Gastrocnemius medialis (tissue), 4 donors: ENCODE results near the gene ZNF891. TPM values are rescaled to one million over a fixed set of nuclear protein-coding genes. Genes with fewer than 3 reads are reported as not detected.

Experiments used
- ATAC-seq, 2 donors: fragments of 150-250 bp; one replicate each; pipeline ENCODE4 v1.9.1; 2016
- DNase-seq, 2 donors: peaks; one replicate each; pipeline ENCODE4 v3.0.0-alpha.2; 2019
- H3K27ac ChIP-seq, 4 donors: fragments of 200-600 bp; sonication (generic); 1 replicate in 1 of 4; 2 replicates in 3 of 4; pipeline ENCODE4 v1.5.1; 2016 to 2018; ENCODE audit warnings: mild to moderate bottlenecking in 2 of 4, moderate library complexity in 1 of 4
- H3K27me3 ChIP-seq, 3 donors: fragments of 200-600 bp; sonication (generic) in 2 of 3; 1 replicate in 1 of 3; 2 replicates in 2 of 3; pipeline versions ENCODE4 v1.5.1 to v1.6.0; 2016 to 2019; ENCODE audit warnings: mild to moderate bottlenecking in 1 of 3, moderate library complexity in 1 of 3
- H3K36me3 ChIP-seq, 2 donors: fragments of 200-600 bp; sonication (generic) in 1 of 2; one replicate each; pipeline ENCODE4 v1.5.1; 2017 to 2018
- H3K4me1 ChIP-seq, 2 donors: fragments of 200-600 bp; sonication (generic) in 1 of 2; one replicate each; pipeline ENCODE4 v1.5.1; 2016 to 2017; ENCODE audit warnings: mild to moderate bottlenecking in 2 of 2
- H3K4me3 ChIP-seq, 4 donors: fragments of 200-600 bp; sonication (generic) in 3 of 4; 1 replicate in 1 of 4; 2 replicates in 3 of 4; pipeline ENCODE4 v1.5.1; 2016 to 2019; ENCODE audit warnings: mild to moderate bottlenecking in 2 of 4
- H3K9me3 ChIP-seq, 3 donors: fragments of 200-600 bp; sonication (generic) in 2 of 3; 1 replicate in 1 of 3; 2 replicates in 2 of 3; pipeline ENCODE4 v1.5.1; 2016 to 2019
- POLR2A ChIP-seq, 2 donors: fragments of 450-650 bp; IDR thresholded peaks; one replicate each; pipeline ENCODE4 v1.6.1; 2017; ENCODE audit warnings: antibody characterized with exemption in 2 of 2, mild to moderate bottlenecking in 2 of 2, moderate library complexity in 2 of 2
- in situ Hi-C, 4 donors: fragments of 200-750 bp; cut with MboI; loops; one replicate each; pipeline versions ENCODE4 v1.15.0 to v1.8.0; 2017; ENCODE audit warnings: low sequenced_read_pairs in 4 of 4
- intact Hi-C: fragments of 100-400 bp; cut with DNase I; formaldehyde crosslinking; loops from one replicate; pipeline ENCODE4 v1.15.1; 2023; ENCODE audit warnings: low total_unique reads
- total RNA-seq, 4 donors: library from RNA; depleted of rRNA; stranded (reverse); fragments of >200 nt; gene quantifications; one replicate each; pipeline versions ENCODE4 v1.1.0 to v1.2.3, GENCODE V29; 2016
- TF ChIP-seq, protein P1 (sequence below), 5 experiments: fragments of 450-650 bp in 3 of 5; fragments of 200-600 bp in 2 of 5; sonication (generic) in 2 of 5; IDR thresholded peaks in 4 of 5; conservative IDR thresholded peaks in 1 of 5; 1 replicate in 4 of 5; 2 replicates in 1 of 5; pipeline ENCODE4 v1.5.1; 2016 to 2019; ENCODE audit warnings: antibody characterized with exemption in 5 of 5, mild to moderate bottlenecking in 3 of 5, moderate library complexity in 3 of 5

ZNF891 gene
- total RNA-seq, 4 donors from 2014 or later = 0.19 to 1.5 (median 0.51) TPM

GRCh38 chr12:133107121-133107520, 23.0 kb downstream of the ZNF891 start:
- TF ChIP-seq POLR2A (IDR thresholded peaks at IDR 0.05) = no peak
- TF ChIP-seq, protein P1, sequence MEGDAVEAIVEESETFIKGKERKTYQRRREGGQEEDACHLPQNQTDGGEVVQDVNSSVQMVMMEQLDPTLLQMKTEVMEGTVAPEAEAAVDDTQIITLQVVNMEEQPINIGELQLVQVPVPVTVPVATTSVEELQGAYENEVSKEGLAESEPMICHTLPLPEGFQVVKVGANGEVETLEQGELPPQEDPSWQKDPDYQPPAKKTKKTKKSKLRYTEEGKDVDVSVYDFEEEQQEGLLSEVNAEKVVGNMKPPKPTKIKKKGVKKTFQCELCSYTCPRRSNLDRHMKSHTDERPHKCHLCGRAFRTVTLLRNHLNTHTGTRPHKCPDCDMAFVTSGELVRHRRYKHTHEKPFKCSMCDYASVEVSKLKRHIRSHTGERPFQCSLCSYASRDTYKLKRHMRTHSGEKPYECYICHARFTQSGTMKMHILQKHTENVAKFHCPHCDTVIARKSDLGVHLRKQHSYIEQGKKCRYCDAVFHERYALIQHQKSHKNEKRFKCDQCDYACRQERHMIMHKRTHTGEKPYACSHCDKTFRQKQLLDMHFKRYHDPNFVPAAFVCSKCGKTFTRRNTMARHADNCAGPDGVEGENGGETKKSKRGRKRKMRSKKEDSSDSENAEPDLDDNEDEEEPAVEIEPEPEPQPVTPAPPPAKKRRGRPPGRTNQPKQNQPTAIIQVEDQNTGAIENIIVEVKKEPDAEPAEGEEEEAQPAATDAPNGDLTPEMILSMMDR (IDR thresholded peaks at IDR 0.05 in 4 of 5, conservative IDR thresholded peaks at IDR 0.05 in 1 of 5) = no peak
- no peak for DNase-seq
- peaks cover 12 to 91% of the 10 kb centered on the region in 2 donors for H3K36me3 ChIP-seq
- no peak overlapping the region for H3K27ac ChIP-seq
- no peaks in the 10 kb centered on the region for H3K4me1 ChIP-seq
- in situ Hi-C loops = no loop called here
- intact Hi-C loops = no loop called here
- no peaks in the 10 kb centered on the region for H3K27me3 ChIP-seq
- peaks cover 37 to 98% (median 65%) of the 10 kb centered on the region in 3 donors for H3K9me3 ChIP-seq
- ATAC-seq = no peak
- H3K4me3 ChIP-seq = peak overlapping the region in 1 of 4 donors; percentile 34

- in situ Hi-C loops (no loop called here), intact Hi-C loops (no loop called here)
- ATAC-seq (no peak), DNase-seq (no peak)
- Histone ChIP-seq H3K36me3 (peaks cover 12 to 98% of the 10 kb centered on the region in 2 donors), H3K27me3 (no peaks in the 10 kb centered on the region), H3K4me3 (peak overlapping the region in 1 of 4 donors; percentile 34), H3K4me1 (no peaks in the 10 kb centered on the region), H3K27ac (no peak overlapping the region), H3K9me3 (peaks cover 42 to 99% (median 62%) of the 10 kb centered on the region in 3 donors)
- TF ChIP-seq POLR2A (IDR thresholded peaks at IDR 0.05) = no peak
- TF ChIP-seq, protein P1 (IDR thresholded peaks at IDR 0.05 in 4 of 5, conservative IDR thresholded peaks at IDR 0.05 in 1 of 5) = no peak
Observed at GRCh38 chr12:133106253-133106652, 23.8 kb downstream of the ZNF891 start.

GRCh38 chr12:133105620-133106019, 24.5 kb downstream of the ZNF891 start:
- Histone ChIP-seq H3K27ac (no peak overlapping the region), H3K4me1 (no peaks in the 10 kb centered on the region), H3K36me3 (peaks cover 14 to 98% of the 10 kb centered on the region in 2 donors), H3K27me3 (no peaks in the 10 kb centered on the region), H3K9me3 (peaks cover 47 to 99% (median 67%) of the 10 kb centered on the region in 3 donors), H3K4me3 (peak overlapping the region in 1 of 4 donors; percentile 34)
- intact Hi-C loops (no loop called here), in situ Hi-C loops (no loop called here)
- TF ChIP-seq, protein P1 (IDR thresholded peaks at IDR 0.05 in 4 of 5, conservative IDR thresholded peaks at IDR 0.05 in 1 of 5) = no peak
- TF ChIP-seq POLR2A (IDR thresholded peaks at IDR 0.05) = no peak
- DNase-seq = no peak
- no peak for ATAC-seq

DNA sequence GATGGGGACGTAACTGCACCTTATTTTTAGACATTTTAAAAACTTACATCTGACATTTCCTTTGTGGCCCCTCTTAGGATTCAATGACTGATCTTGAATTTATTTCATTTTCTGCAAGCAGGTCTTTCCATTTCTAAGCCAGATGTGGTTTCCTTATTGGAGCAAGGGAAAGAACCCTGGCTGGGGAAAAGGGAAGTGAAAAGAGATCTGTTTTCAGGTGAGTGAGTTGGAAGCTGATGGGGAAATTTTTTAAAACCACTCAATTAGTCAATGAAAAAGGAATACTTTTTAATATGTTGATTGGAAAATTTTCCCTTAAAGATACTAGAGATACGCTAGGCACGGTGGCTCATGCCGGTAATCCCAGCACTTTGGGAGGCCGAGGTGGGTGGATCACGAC, 46.7 kb downstream of the ZNF891 start:
- no peak for DNase-seq
- peak overlapping the region in 1 of 4 donors; percentile 24 for H3K4me3 ChIP-seq
- in situ Hi-C loops (loop anchor here in 2 of 4 donors (5.0 kb wide), 2 partner anchors 41 to 44 kb away; no protein-coding TSS in a partner anchor), intact Hi-C loops (no loop called here)
- no peak for TF ChIP-seq POLR2A (IDR thresholded peaks at IDR 0.05)
- TF ChIP-seq, protein P1 (IDR thresholded peaks at IDR 0.05 in 4 of 5, conservative IDR thresholded peaks at IDR 0.05 in 1 of 5) = no peak
- no peak for ATAC-seq
- H3K9me3 ChIP-seq = peaks cover 0 to 82% (median 40%) of the 10 kb centered on the region in 3 donors
- no peak overlapping the region for H3K27ac ChIP-seq
- H3K36me3 ChIP-seq = peaks cover 21 to 71% of the 10 kb centered on the region in 2 donors
- no peaks in the 10 kb centered on the region for H3K27me3 ChIP-seq
- peaks cover 4 to 12% of the 10 kb centered on the region in 2 donors for H3K4me1 ChIP-seq
